ENCODE results near the gene RWDD2A.
A peak's percentile ranks its signal among the peaks of the same experiment; 100 is the strongest.

The RWDD2A gene

DNA sequence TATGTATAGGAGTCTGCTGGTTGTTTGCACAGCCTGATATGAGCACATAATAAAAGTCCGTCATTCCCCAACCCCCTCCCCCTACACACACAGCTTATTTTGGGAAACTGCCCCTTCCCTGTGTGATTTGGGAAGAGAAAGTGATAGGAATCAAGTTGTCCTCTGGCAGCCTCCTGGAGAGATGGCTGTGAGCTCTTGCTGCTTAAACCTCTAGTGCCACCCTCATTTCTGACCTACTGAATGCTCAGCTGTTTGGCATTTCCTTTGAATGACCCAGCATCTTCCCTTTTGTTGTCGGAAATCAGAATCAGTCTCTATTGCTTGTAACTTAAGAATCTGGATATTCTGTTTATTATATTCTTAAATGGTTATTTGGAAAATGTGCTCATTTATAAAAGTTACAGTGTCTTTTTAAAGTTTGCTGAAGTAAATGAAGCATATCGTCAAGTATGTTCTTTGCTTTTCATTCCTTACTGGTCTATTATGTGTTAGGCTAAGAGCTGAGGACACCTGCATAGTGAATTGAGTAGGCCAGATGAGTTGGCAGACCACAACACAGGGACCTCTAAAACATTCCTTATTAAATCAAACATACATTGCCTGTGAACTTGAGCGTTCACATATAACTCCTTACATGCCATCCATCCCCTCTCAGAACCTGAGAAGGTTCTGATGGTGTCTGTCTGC, 5.5 kb downstream of the RWDD2A start:
- Histone ChIP-seq H3K9ac (ENCODE audit: low read length) (no peak overlapping the region), H3K27ac (ENCODE audit: low read length) (0 out of 2 replicates have a peak overlapping the region, but pooled peaks have one; percentile 14), H3K9me3 (ENCODE audit: insufficient read depth, low read length) (no peaks in the 10 kb centered on the region), H3K4me2 (ENCODE audit: low read length) (peak overlapping the region; percentile 64), H4K20me1 (ENCODE audit: insufficient read depth, low read length) (no peaks in the 10 kb centered on the region; the same call in 1 of the 2 replicates), H3K36me3 (replicated peaks; ENCODE audit: low read depth, low read length) (peaks cover 39% of the 10 kb centered on the region), H2AFZ (ENCODE audit: low read depth, low read length) (no peak overlapping the region), H3K4me1 (ENCODE audit: low read length) (peaks cover 26% of the 10 kb centered on the region), H3K79me2 (ENCODE audit: low read length) (peaks cover 6% of the 10 kb centered on the region; the same call in 1 of the 2 replicates), H3K4me3 (ENCODE audit: low read length) (peak overlapping the region; percentile 58), H3K27me3 (ENCODE audit: low read depth, low read length) (no peaks in the 10 kb centered on the region)
- no peak for TF ChIP-seq EZH2phosphoT487 (IDR thresholded peaks at IDR 0.05; ENCODE audit: low read depth)
- TF ChIP-seq, protein P1, sequence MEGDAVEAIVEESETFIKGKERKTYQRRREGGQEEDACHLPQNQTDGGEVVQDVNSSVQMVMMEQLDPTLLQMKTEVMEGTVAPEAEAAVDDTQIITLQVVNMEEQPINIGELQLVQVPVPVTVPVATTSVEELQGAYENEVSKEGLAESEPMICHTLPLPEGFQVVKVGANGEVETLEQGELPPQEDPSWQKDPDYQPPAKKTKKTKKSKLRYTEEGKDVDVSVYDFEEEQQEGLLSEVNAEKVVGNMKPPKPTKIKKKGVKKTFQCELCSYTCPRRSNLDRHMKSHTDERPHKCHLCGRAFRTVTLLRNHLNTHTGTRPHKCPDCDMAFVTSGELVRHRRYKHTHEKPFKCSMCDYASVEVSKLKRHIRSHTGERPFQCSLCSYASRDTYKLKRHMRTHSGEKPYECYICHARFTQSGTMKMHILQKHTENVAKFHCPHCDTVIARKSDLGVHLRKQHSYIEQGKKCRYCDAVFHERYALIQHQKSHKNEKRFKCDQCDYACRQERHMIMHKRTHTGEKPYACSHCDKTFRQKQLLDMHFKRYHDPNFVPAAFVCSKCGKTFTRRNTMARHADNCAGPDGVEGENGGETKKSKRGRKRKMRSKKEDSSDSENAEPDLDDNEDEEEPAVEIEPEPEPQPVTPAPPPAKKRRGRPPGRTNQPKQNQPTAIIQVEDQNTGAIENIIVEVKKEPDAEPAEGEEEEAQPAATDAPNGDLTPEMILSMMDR (IDR thresholded peaks at IDR 0.05; ENCODE audit: low read depth, low read length), result no peak

DNA sequence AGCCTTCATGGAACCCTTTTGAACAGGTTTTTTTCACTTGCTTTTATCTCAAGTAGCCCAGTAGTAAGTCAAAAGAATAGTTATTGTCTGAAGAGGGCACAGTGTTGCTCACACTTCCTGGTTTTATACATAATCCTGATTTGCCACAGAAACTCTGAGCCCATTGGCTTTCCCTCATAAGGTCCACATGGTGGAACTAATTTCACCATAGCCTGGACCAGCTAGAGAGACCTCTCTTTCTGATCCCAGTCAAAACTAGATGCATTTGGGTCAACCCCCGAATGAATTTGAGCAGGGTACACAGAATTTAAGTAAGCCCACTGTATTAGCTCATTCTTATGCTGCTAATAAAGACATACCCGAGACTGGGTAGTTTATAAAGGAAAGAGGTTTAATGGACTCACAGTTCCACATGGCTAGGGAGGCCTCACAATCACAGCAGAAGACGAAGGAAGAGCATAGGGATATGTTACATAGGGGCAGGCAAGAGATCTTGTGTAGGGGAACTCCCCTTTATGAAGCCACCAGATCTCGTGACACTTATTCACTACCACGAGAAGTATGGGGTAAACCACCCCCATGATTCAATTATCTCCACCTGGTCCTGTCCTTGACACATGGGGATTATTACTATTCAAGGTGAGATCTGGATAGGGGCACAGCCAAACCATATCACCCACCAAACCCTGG, 6.2 kb downstream of the RWDD2A start:
- Histone ChIP-seq H3K4me3 (ENCODE audit: low read length) (peak overlapping the region; percentile 58), H3K79me2 (ENCODE audit: low read length) (no peaks in the 10 kb centered on the region), H3K4me1 (ENCODE audit: low read length) (peaks cover 22% of the 10 kb centered on the region), H3K9ac (ENCODE audit: low read length) (peak overlapping the region; percentile 18; the same call in 1 of the 2 replicates), H3K36me3 (replicated peaks; ENCODE audit: low read depth, low read length) (peaks cover 39% of the 10 kb centered on the region), H3K4me2 (ENCODE audit: low read length) (peak overlapping the region; percentile 64), H2AFZ (ENCODE audit: low read depth, low read length) (peak overlapping the region; percentile 66; the same call in 1 of the 2 replicates), H3K27me3 (ENCODE audit: low read depth, low read length) (no peaks in the 10 kb centered on the region), H3K27ac (ENCODE audit: low read length) (peak overlapping the region; percentile 14; the same call in 1 of the 2 replicates), H4K20me1 (ENCODE audit: insufficient read depth, low read length) (no peaks in the 10 kb centered on the region; the same call in 1 of the 2 replicates), H3K9me3 (ENCODE audit: insufficient read depth, low read length) (no peaks in the 10 kb centered on the region)
- TF ChIP-seq, protein P1 (IDR thresholded peaks at IDR 0.05; ENCODE audit: low read depth, low read length), result no peak
- TF ChIP-seq EZH2phosphoT487 (IDR thresholded peaks at IDR 0.05; ENCODE audit: low read depth), result no peak

DNA sequence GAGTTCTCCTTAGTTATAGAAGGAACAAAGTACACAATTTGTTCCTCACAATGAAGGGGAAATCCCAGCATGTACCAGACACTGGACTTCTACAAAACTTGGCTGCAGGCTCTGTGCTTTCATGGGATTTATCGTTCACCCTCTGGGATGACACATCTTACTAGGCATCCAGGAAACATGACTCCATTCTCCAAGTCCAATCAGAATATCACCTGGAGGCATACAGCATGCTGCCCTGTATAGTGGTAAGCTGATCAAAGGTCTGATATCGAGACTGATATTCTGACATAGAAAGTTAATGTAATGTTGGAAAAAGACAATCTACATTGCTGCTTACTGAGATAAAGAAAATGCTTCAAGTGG, 6.7 kb downstream of the RWDD2A start:
- TF ChIP-seq EZH2phosphoT487 (IDR thresholded peaks at IDR 0.05; ENCODE audit: low read depth), result no peak
- TF ChIP-seq, protein P1 (IDR thresholded peaks at IDR 0.05; ENCODE audit: low read depth, low read length), result no peak
- Histone ChIP-seq H3K9ac (ENCODE audit: low read length) (peak overlapping the region; percentile 18; the same call in 1 of the 2 replicates), H3K4me3 (ENCODE audit: low read length) (peak overlapping the region; percentile 58), H3K36me3 (replicated peaks; ENCODE audit: low read depth, low read length) (peaks cover 35% of the 10 kb centered on the region), H3K27ac (ENCODE audit: low read length) (no peak overlapping the region), H2AFZ (ENCODE audit: low read depth, low read length) (peak overlapping the region; percentile 66; the same call in 1 of the 2 replicates), H4K20me1 (ENCODE audit: insufficient read depth, low read length) (no peaks in the 10 kb centered on the region; the same call in 1 of the 2 replicates), H3K4me1 (ENCODE audit: low read length) (peaks cover 17% of the 10 kb centered on the region), H3K27me3 (ENCODE audit: low read depth, low read length) (no peaks in the 10 kb centered on the region), H3K9me3 (ENCODE audit: insufficient read depth, low read length) (no peaks in the 10 kb centered on the region), H3K4me2 (ENCODE audit: low read length) (peak overlapping the region; percentile 64), H3K79me2 (ENCODE audit: low read length) (no peaks in the 10 kb centered on the region)

DNA sequence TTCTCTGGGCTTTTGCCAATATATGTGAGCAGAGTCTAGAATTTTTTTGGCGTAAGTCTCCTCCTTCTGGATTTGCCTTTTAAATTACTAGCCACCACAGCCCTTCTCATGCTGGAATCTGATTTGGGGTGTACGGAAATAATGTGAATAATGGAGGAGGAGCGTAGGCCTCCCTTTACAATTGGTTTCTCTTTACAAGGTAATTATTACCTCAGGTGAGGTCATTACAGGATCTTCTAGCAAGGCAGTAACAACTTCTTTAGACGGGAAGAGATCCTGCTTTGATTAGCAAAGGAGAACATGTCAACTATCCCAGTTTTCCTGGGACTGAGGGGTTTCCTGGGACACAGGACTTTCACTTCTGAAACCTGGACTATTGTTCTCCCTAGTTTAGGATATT, 8.9 kb downstream of the RWDD2A start:
- Histone ChIP-seq H3K36me3 (replicated peaks; ENCODE audit: low read depth, low read length) (peaks cover 14% of the 10 kb centered on the region), H3K4me1 (ENCODE audit: low read length) (peaks cover 17% of the 10 kb centered on the region), H3K9me3 (ENCODE audit: insufficient read depth, low read length) (no peaks in the 10 kb centered on the region), H3K4me2 (ENCODE audit: low read length) (no peak overlapping the region), H3K9ac (ENCODE audit: low read length) (no peak overlapping the region), H3K79me2 (ENCODE audit: low read length) (no peaks in the 10 kb centered on the region), H3K4me3 (ENCODE audit: low read length) (no peak overlapping the region), H3K27ac (ENCODE audit: low read length) (no peak overlapping the region), H3K27me3 (ENCODE audit: low read depth, low read length) (no peaks in the 10 kb centered on the region), H4K20me1 (ENCODE audit: insufficient read depth, low read length) (no peaks in the 10 kb centered on the region), H2AFZ (ENCODE audit: low read depth, low read length) (no peak overlapping the region)
- TF ChIP-seq EZH2phosphoT487 (IDR thresholded peaks at IDR 0.05; ENCODE audit: low read depth), result no peak
- TF ChIP-seq, protein P1 (IDR thresholded peaks at IDR 0.05; ENCODE audit: low read depth, low read length), result no peak
